DND-41 (cell line): Measurements from ENCODE around the gene UROC1.

Experiments
- ATAC-seq: fragments of 200-7000 bp; cut with Tn5 transposase; 3 replicates; pipeline ENCODE4 v1.9.1; 2021; ENCODE audit warnings: low read depth; ENCODE audit not compliant: insufficient read depth
- DNase-seq: peaks from one replicate; pipeline ENCODE4 v3.0.0-alpha.2; 2020
- H2AFZ ChIP-seq: 2 replicates; pipeline ENCODE4 v1.6.0; 2012; ENCODE audit warnings: low read depth, low read length
- H3K27ac ChIP-seq: 2 replicates; pipeline ENCODE4 v1.5.1; 2012; ENCODE audit warnings: low read length, inconsistent platforms
- H3K27me3 ChIP-seq: fragments of 200-600 bp; sonication (generic); 2 replicates; pipeline ENCODE4 v1.6.0; 2012; ENCODE audit warnings: low read length, mild to moderate bottlenecking, inconsistent platforms; ENCODE audit not compliant: insufficient read depth, poor library complexity
- H3K36me3 ChIP-seq: 2 replicates; pipeline ENCODE4 v1.5.1; 2012; ENCODE audit warnings: low read length, inconsistent platforms; ENCODE audit not compliant: insufficient read depth
- H3K4me1 ChIP-seq: 2 replicates; pipeline ENCODE4 v1.5.1; 2012; ENCODE audit warnings: mild to moderate bottlenecking, low read length; ENCODE audit not compliant: insufficient read depth
- H3K4me2 ChIP-seq: 2 replicates; pipeline ENCODE4 v1.6.0; 2012; ENCODE audit warnings: mild to moderate bottlenecking, moderate library complexity, low read length, inconsistent platforms; ENCODE audit not compliant: insufficient read depth
- H3K4me3 ChIP-seq, 2 experiments: fragments of 200-600 bp in 1 of 2; shearing (Covaris generic) in 1 of 2; 2 replicates each; pipeline ENCODE4 v1.5.1; 2012 to 2016; ENCODE audit warnings: inconsistent platforms in 2 of 2, low read length in 2 of 2, mild to moderate bottlenecking in 2 of 2, low read depth in 1 of 2, moderate library complexity in 1 of 2
- H3K79me2 ChIP-seq: 2 replicates; pipeline ENCODE4 v1.6.0; 2012; ENCODE audit warnings: low read length, inconsistent platforms; ENCODE audit not compliant: insufficient read depth
- H3K9ac ChIP-seq: 2 replicates; pipeline ENCODE4 v1.6.0; 2012; ENCODE audit warnings: low read depth, mild to moderate bottlenecking, inconsistent platforms, low read length, moderate library complexity
- H3K9me3 ChIP-seq: 2 replicates; pipeline ENCODE4 v1.5.1; 2012; ENCODE audit warnings: low read length, moderate library complexity, mild to moderate bottlenecking, inconsistent platforms; ENCODE audit not compliant: insufficient read depth, severe bottlenecking
- H4K20me1 ChIP-seq: 2 replicates; pipeline ENCODE4 v1.6.0; 2012; ENCODE audit warnings: low read length; ENCODE audit not compliant: insufficient read depth
- EZH2 ChIP-seq: IDR thresholded peaks from 3 replicates; pipeline ENCODE4 v1.6.1; 2012; ENCODE audit warnings: borderline replicate concordance, low read depth, mild to moderate bottlenecking, moderate library complexity, low read length, inconsistent platforms; ENCODE audit not compliant: severe bottlenecking
- TF ChIP-seq, protein P1 (sequence below): IDR thresholded peaks from 2 replicates; pipeline ENCODE4 v1.5.1; 2012; ENCODE audit warnings: borderline replicate concordance, low read length, moderate library complexity, mild to moderate bottlenecking; ENCODE audit not compliant: poor library complexity, severe bottlenecking; ENCODE audit errors: extremely low read depth

UROC1 gene

DNA sequence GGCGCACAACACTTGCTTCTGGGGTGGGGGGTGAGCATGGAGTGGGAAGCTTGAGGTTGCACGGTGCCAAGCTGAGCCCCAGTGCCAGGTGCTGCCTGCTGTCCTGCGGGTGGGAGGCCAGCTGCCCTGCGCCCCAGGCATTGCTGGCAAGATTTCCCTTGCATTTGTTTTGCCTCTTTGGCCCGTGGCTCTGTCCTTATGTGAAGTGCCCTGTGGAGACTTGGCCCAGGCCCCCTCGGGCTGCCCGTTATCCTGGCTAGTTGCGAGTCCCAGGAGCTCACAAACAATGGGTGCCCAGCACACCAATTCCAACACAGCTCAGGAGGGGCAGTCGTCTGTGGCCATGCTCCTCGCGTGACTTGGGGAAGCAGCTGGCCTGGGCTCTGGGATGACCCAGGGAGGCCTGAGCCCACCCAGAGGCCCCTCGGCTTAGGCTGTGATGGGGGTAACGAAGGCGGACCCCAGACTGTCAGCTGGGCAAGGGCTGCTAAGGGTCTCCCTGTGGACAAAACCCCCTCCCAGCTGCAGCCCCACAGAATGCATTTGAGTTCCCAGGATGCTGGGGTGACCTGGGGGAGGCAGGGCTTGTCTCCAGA lies 35.2 kb upstream of the UROC1 start:
- Histone ChIP-seq H3K79me2 (no peaks in the 10 kb centered on the region), H3K27me3 (no peaks in the 10 kb centered on the region), H3K4me3 (no peak overlapping the region), H3K9ac (no peak overlapping the region), H3K9me3 (no peaks in the 10 kb centered on the region), H3K4me2 (no peak overlapping the region), H4K20me1 (no peaks in the 10 kb centered on the region), H2AFZ (no peak overlapping the region), H3K36me3 (no peaks in the 10 kb centered on the region), H3K27ac (no peak overlapping the region), H3K4me1 (peaks cover 3% of the 10 kb centered on the region)
- TF ChIP-seq, protein P1, sequence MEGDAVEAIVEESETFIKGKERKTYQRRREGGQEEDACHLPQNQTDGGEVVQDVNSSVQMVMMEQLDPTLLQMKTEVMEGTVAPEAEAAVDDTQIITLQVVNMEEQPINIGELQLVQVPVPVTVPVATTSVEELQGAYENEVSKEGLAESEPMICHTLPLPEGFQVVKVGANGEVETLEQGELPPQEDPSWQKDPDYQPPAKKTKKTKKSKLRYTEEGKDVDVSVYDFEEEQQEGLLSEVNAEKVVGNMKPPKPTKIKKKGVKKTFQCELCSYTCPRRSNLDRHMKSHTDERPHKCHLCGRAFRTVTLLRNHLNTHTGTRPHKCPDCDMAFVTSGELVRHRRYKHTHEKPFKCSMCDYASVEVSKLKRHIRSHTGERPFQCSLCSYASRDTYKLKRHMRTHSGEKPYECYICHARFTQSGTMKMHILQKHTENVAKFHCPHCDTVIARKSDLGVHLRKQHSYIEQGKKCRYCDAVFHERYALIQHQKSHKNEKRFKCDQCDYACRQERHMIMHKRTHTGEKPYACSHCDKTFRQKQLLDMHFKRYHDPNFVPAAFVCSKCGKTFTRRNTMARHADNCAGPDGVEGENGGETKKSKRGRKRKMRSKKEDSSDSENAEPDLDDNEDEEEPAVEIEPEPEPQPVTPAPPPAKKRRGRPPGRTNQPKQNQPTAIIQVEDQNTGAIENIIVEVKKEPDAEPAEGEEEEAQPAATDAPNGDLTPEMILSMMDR = no peak
- TF ChIP-seq EZH2 = no peak
- ATAC-seq = no peak
- DNase-seq = peak; percentile 1

DNA sequence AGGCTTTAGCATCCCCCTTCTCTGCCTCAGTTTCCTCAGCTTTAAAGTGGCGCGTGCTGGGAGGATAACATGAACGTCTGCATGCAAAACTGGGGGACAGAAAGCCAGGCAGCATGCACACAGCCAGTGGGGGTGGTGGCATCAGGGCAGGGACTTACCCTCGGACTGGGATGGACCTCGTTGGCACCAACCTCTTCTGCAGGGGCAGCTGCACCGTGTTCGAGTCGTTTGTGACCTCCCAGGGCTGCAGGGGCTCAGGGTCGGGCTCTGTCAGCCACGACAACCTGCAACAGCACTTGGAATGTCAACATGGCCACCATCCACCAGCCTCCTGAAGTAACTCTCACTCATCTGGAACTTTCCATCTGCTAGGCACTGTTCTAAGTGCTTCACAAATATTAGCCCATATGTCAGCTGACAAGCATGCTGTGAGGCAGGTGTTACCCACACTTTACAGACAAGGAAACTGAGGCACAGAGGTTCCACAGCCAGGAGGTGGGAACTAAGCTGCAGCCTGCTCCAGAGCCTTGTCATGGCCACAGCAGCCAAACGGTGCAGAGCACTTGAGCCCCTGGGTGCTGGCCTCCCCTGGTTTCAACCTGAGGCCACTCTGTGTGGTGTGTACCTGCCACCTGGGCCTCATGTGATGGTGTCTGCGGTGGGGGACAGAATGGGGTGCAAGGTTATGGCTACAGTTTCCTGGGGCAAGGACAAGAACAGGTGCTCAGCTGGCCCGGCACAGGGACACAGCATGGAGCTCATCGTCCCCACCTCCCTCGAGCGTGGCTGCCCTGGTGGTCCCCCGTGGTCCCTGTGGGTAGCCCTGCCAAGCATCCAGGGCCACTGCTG lies 34.5 kb upstream of the UROC1 start:
- Histone ChIP-seq H3K79me2 (no peaks in the 10 kb centered on the region), H3K4me2 (no peak overlapping the region), H3K4me3 (no peak overlapping the region), H3K9ac (no peak overlapping the region), H3K36me3 (no peaks in the 10 kb centered on the region), H3K9me3 (no peaks in the 10 kb centered on the region), H3K27ac (no peak overlapping the region), H3K4me1 (peaks cover 3% of the 10 kb centered on the region), H3K27me3 (no peaks in the 10 kb centered on the region), H2AFZ (no peak overlapping the region), H4K20me1 (no peaks in the 10 kb centered on the region)
- DNase-seq (peak; percentile 1), ATAC-seq (no peak)
- TF ChIP-seq, protein P1 = no peak
- no peak for TF ChIP-seq EZH2

DNA sequence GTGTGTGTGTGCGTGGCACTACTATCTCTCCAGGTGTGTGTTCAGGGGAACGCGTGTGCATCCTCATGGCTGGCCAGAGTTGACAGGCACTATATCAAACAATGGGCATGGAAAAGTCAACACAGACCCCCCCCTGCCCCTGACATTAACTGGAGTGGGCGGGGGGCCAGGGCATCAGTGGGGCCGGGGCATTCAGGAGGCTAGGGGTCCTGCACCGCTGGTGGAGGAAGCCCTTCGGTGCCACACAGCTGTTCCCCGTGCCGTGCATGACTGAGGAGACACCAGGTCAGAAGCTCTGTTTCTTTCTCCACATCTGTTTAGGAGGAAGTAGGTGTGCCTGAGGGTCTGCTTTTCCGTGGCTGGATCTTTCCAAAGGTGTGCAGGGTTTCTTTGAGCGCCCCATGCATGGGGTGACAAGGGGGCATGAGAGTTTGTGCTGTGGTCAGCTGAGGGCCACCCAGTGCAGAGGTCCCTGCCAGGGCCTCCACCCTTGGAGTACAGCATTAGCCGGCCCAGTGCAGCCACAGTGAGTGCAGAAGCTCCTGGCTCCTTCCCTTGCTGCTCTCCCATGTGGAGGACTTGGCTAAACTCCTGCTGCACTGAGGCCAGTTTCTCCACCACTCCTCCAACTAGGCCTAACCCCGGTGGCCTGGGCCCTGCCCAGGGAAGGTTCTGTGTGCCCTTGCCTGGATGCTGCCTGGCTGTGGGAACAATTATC lies 33.7 kb upstream of the UROC1 start:
- H3K4me3 ChIP-seq = no peak overlapping the region
- no peaks in the 10 kb centered on the region for H3K27me3 ChIP-seq
- H3K9ac ChIP-seq = no peak overlapping the region
- no peak for TF ChIP-seq EZH2
- TF ChIP-seq, protein P1 = no peak
- no peak overlapping the region for H3K4me2 ChIP-seq
- no peaks in the 10 kb centered on the region for H3K36me3 ChIP-seq
- no peaks in the 10 kb centered on the region for H3K79me2 ChIP-seq
- H3K27ac ChIP-seq = no peak overlapping the region
- peak; percentile 1 for DNase-seq
- ATAC-seq = no peak
- peaks cover 3% of the 10 kb centered on the region for H3K4me1 ChIP-seq
- no peak overlapping the region for H2AFZ ChIP-seq
- no peaks in the 10 kb centered on the region for H3K9me3 ChIP-seq
- no peaks in the 10 kb centered on the region for H4K20me1 ChIP-seq
